K562 (cell line): Measurements from ENCODE around the gene AP4S1. TPM values are rescaled to one million over a fixed set of nuclear protein-coding genes. Genes with fewer than 3 reads are reported as not detected.

Experiments used
- AFF1 ChIP-seq, 2 experiments: fragments of 450-650 bp; IDR thresholded peaks; 2 replicates each; pipeline ENCODE4 v1.6.1; 2018; ENCODE audit warnings: mild to moderate bottlenecking in 2 of 2, low read depth in 1 of 2; ENCODE audit not compliant: partially characterized antibody in 2 of 2
- ATF2 ChIP-seq: sonication (generic); formaldehyde crosslinking; IDR thresholded peaks from 2 replicates; pipeline ENCODE4 v1.8.1; 2022; ENCODE audit warnings: missing genetic modification reagents
- CAMTA2 ChIP-seq: fragments of 250-450 bp; sonication (Bioruptor Pico); conservative IDR thresholded peaks from 2 replicates; pipeline ENCODE4 v1.5.1; 2022
- CBX8 ChIP-seq: fragments of 200-600 bp; sonication (generic); IDR thresholded peaks from 2 replicates; pipeline ENCODE4 v1.6.1; 2012; ENCODE audit warnings: borderline replicate concordance, mixed run types, low read depth, mild to moderate bottlenecking, moderate library complexity, mixed read lengths, low read length, control low read depth, inconsistent platforms; ENCODE audit not compliant: poor library complexity, severe bottlenecking; ENCODE audit errors: extremely low read depth
- HLTF ChIP-seq: fragments of 450-650 bp; IDR thresholded peaks from 2 replicates; pipeline ENCODE4 v1.6.1; 2016
- KLF6 ChIP-seq: fragments of 250-450 bp; sonication (Bioruptor Pico); IDR thresholded peaks from 2 replicates; pipeline ENCODE4 v1.4.0; 2020; ENCODE audit warnings: mild to moderate bottlenecking, moderate library complexity, borderline replicate concordance
- NFIX ChIP-seq: fragments of 250-450 bp; sonication (Bioruptor Pico); IDR thresholded peaks from 2 replicates; pipeline ENCODE4 v1.4.0; 2020; ENCODE audit warnings: low read depth, mild to moderate bottlenecking, moderate library complexity
- NR3C1 ChIP-seq: sonication (generic); formaldehyde crosslinking; IDR thresholded peaks from 2 replicates; pipeline ENCODE4 v1.8.1; 2022; ENCODE audit warnings: missing genetic modification reagents
- POU5F1 ChIP-seq: fragments of 150-350 bp; IDR thresholded peaks from 2 replicates; pipeline ENCODE4 v1.6.1; 2014; ENCODE audit warnings: borderline replicate concordance, low read length, low read depth, mild to moderate bottlenecking; ENCODE audit not compliant: partially characterized antibody
- TARDBP ChIP-seq: fragments of 450-650 bp; IDR thresholded peaks from 2 replicates; pipeline ENCODE4 v1.6.1; 2016
- TCF3 ChIP-seq: sonication (generic); formaldehyde crosslinking; IDR thresholded peaks from 2 replicates; pipeline ENCODE4 v1.4.0; 2020; ENCODE audit warnings: mild to moderate bottlenecking, missing genetic modification reagents
- polyA plus RNA-seq, 8 experiments: library from polyadenylated mRNA; depleted of rRNA in 4 of 8; stranded (reverse) in 5 of 8; unstranded in 3 of 8; fragments of >200 nt; fragmentation: Nextera tagmentation in 2 of 8; fragmentation: Illumina TruSeq in 1 of 8; extraction: Ambion mirVana in 2 of 8; extraction: Trizol in 1 of 8; gene quantifications; 2 replicates each; pipeline versions ENCODE4 v1.2.1 to v1.2.3, GENCODE V29; 2011 to 2014; ENCODE audit warnings: inconsistent platforms in 1 of 8, missing spikeins in 1 of 8
- total RNA-seq, 7 experiments: library from RNA; depleted of rRNA in 6 of 7; stranded (reverse); fragments of >200 nt in 6 of 7; fragmentation: Illumina TruSeq in 2 of 7; extraction: Trizol in 2 of 7; gene quantifications; 2 replicates each; pipeline versions ENCODE4 v1.2.1 to v1.2.3, GENCODE V29; 2011 to 2021; ENCODE audit warnings: low replicate concordance in 1 of 7
- TF ChIP-seq, protein P1 (sequence below): sonication (generic); formaldehyde crosslinking; IDR thresholded peaks from 2 replicates; pipeline ENCODE4 v1.8.0; 2022; ENCODE audit warnings: mild to moderate bottlenecking, missing genetic modification reagents
- TF ChIP-seq, protein P2 (sequence below), 2 experiments: fragments of 450-650 bp; IDR thresholded peaks; 2 replicates each; pipeline ENCODE4 v1.6.1; 2016

AP4S1 gene
- total and polyA plus RNA-seq, 9 of the 15 experiments (the other 6 are each of a cell fraction or from before 2014, with no cell fraction given), result 3.7 to 7.8 (median 5.9) TPM

DNA sequence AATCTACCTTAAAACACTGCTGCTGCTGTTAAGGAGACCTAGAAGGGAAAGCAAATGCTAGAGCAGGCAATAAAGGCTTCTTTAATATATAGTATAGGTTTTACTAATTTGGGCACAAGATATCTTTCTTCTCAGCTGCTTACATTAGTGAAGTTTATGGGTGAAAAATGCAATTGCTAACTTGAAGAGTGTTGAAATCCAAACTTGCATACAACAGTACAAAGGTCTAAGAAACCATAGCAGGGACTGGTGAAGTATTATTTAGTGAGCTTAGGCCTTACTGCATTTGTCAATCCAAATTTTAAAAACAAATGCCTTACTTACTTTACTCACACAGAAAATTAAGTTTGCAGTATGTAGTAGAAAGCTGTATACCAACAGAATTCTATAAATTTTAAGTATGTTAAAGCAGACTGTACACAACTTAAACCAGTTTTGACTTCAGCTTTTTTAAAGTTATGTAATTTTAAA lies 1.4 kb upstream of the AP4S1 start (continued):
- TF ChIP-seq, protein P1, sequence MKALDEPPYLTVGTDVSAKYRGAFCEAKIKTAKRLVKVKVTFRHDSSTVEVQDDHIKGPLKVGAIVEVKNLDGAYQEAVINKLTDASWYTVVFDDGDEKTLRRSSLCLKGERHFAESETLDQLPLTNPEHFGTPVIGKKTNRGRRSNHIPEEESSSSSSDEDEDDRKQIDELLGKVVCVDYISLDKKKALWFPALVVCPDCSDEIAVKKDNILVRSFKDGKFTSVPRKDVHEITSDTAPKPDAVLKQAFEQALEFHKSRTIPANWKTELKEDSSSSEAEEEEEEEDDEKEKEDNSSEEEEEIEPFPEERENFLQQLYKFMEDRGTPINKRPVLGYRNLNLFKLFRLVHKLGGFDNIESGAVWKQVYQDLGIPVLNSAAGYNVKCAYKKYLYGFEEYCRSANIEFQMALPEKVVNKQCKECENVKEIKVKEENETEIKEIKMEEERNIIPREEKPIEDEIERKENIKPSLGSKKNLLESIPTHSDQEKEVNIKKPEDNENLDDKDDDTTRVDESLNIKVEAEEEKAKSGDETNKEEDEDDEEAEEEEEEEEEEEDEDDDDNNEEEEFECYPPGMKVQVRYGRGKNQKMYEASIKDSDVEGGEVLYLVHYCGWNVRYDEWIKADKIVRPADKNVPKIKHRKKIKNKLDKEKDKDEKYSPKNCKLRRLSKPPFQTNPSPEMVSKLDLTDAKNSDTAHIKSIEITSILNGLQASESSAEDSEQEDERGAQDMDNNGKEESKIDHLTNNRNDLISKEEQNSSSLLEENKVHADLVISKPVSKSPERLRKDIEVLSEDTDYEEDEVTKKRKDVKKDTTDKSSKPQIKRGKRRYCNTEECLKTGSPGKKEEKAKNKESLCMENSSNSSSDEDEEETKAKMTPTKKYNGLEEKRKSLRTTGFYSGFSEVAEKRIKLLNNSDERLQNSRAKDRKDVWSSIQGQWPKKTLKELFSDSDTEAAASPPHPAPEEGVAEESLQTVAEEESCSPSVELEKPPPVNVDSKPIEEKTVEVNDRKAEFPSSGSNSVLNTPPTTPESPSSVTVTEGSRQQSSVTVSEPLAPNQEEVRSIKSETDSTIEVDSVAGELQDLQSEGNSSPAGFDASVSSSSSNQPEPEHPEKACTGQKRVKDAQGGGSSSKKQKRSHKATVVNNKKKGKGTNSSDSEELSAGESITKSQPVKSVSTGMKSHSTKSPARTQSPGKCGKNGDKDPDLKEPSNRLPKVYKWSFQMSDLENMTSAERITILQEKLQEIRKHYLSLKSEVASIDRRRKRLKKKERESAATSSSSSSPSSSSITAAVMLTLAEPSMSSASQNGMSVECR, result no peak
- TF ChIP-seq TCF3 (CRISPR knock-in tag) (no peak), CBX8 (no peak), HLTF (no peak), KLF6 (CRISPR knock-in tag) (no peak), CAMTA2 (CRISPR knock-in tag) (no peak), POU5F1 (no peak), ATF2 (no peak), AFF1 (IDR thresholded peaks at IDR 0.05; ENCODE audit: low read depth in 1 of 2, partially characterized antibody in 2 of 2) (no peak), NFIX (CRISPR knock-in tag) (no peak), TARDBP (no peak), NR3C1 (no peak)
- TF ChIP-seq, protein P2, sequence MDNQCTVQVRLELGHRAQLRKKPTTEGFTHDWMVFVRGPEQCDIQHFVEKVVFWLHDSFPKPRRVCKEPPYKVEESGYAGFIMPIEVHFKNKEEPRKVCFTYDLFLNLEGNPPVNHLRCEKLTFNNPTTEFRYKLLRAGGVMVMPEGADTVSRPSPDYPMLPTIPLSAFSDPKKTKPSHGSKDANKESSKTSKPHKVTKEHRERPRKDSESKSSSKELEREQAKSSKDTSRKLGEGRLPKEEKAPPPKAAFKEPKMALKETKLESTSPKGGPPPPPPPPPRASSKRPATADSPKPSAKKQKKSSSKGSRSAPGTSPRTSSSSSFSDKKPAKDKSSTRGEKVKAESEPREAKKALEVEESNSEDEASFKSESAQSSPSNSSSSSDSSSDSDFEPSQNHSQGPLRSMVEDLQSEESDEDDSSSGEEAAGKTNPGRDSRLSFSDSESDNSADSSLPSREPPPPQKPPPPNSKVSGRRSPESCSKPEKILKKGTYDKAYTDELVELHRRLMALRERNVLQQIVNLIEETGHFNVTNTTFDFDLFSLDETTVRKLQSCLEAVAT (IDR thresholded peaks at IDR 0.05), result no peak
